ENCODE results near the gene GCNT2.

GCNT2 gene

DNA sequence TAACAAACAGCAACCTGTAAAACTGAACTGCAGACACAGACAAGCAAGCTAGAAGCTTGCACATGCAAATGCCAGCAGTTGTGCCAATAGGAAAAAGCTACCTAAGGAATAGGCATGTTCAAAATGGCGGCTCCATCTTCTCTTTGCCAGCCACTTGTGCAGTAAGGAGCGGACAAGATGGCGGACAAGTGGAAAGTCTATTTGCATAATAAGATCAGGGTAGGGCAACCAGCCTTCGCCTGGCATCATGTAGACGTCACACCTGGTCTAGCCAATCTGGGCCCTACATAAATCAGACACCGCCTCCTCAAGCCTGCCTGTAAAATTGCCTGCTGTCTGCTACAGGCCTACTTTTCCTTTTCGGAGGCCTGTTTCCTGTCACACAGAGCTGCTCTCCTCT is 155.3 kb downstream of the GCNT2 start:
- no peak for DNase-seq (ENCODE audit: low read depth)
- TF ChIP-seq, protein P1, sequence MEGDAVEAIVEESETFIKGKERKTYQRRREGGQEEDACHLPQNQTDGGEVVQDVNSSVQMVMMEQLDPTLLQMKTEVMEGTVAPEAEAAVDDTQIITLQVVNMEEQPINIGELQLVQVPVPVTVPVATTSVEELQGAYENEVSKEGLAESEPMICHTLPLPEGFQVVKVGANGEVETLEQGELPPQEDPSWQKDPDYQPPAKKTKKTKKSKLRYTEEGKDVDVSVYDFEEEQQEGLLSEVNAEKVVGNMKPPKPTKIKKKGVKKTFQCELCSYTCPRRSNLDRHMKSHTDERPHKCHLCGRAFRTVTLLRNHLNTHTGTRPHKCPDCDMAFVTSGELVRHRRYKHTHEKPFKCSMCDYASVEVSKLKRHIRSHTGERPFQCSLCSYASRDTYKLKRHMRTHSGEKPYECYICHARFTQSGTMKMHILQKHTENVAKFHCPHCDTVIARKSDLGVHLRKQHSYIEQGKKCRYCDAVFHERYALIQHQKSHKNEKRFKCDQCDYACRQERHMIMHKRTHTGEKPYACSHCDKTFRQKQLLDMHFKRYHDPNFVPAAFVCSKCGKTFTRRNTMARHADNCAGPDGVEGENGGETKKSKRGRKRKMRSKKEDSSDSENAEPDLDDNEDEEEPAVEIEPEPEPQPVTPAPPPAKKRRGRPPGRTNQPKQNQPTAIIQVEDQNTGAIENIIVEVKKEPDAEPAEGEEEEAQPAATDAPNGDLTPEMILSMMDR (IDR thresholded peaks at IDR 0.05; ENCODE audit: insufficient read depth, low read depth, low read length, missing control alignments), result no peak
- H3K4me3 ChIP-seq (ENCODE audit: low read length), result no peak overlapping the region

DNA sequence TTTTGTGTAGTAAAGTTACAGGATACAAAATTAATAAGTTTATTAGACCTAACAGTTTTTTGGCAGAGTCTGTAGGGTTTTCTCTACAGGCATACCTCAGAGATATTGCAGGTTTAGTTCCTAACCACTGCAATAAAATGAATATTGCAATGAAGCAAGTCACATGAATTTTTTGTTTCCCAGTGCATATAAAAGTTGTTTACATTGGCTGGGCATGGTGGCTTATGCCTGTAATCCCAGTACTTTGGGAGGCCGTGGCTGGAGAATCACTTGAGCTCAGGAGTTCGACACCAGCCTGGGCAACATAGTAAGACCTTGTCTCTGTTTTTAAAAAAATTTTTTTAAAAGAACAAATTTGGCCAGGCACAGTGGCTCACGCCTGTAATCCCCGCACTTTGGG is 157.3 kb downstream of the GCNT2 start:
- no peak overlapping the region for H3K4me3 ChIP-seq (ENCODE audit: low read length)
- TF ChIP-seq, protein P1 (IDR thresholded peaks at IDR 0.05; ENCODE audit: insufficient read depth, low read depth, low read length, missing control alignments), result no peak
- DNase-seq (ENCODE audit: low read depth), result no peak

Measured in epithelial cell of esophagus (primary cell).